Fibroblast of the conjunctiva (primary cell): ENCODE data around the gene PARD6B.

Experiments used
- DNase-seq: peaks from one replicate; pipeline ENCODE4 v3.0.0-alpha.2; 2010; ENCODE audit warnings: low read depth

The PARD6B gene

DNA sequence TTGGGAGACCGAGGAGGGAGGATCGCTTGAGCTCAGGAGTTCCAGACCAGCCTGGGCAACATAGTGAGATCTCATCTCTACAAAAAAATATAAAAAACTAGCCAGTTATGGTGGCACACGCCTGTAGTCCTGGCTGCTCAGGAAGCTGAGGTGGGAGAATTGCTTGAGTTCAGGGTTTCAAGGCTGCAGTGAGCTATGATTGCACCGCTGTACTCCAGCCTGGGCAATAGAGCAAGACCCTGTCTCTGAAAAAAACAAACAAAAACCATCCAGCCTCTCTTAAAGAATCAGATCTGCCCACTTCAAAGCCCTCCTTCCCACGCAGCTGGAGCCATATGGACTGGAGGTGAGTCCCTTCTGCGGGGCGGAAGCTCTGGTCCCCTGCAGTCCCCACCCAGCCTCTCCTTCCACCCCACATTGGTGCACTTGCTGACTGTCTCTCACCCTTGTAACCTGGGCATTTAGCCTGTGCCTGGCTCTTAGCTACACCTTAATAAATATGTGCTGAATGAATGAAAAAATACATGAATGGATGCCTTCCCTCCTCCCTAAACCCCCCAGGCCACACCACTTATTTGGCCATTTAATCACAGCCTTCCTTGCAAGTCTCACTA lies 7.2 kb upstream of the PARD6B start:
- DNase-seq, result no peak

- peak; percentile 56 for DNase-seq
Measured at GRCh38 chr20:50724851-50725723, 6.3 kb upstream of the PARD6B start.

DNA sequence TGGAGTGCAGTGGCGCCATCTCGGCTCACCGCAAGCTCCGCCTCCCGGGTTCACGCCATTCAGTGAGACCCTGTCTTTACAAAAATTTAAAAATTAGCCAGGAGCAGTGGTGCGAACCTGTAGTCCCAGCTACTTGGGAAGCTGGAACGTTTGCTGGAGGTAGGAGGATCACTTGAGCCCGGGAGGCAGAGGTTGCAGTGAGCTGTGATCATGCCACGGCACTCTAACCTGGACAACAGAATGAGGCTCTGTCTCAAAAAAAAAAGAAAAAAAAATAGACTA lies 5.7 kb upstream of the PARD6B start:
- no peak for DNase-seq

DNA sequence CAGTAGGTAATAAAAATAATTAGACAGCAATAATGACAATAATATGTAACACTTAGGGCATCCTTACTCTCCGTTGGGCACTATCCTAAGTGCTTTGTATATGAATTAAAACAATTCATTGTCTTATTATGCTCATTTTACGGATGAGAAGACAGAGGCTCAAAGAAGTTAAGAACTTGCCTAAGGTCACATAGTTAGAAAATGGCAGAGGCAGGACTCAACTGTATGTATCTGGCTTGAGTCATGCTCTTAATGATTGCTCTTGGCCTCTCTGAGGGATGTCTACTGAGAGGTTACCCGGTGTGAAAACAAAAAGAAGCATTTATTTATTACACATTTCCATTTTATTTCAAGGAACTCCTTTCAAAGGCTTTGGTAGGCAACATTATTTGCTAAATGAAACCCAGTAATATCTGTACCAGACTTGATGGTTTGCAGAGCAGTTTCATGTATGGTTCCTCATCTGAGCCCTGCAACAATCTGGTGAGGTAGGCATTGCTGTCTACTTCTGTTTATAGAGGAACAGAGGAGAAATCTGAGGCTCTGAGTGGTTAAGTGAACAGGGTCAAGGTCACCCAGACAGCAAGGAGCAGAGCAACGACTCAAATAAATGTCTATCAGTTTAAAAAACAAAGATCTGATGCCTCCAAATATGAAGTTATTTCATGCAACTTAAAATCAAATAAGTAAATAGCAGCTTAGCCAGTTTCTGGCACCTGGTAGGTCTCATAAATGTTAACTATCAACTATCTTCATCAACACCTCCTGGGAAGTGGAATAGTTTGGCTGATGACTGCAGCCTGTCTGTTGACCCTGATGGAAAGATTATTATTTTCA lies 4.2 kb upstream of the PARD6B start:
- no peak for DNase-seq

DNA sequence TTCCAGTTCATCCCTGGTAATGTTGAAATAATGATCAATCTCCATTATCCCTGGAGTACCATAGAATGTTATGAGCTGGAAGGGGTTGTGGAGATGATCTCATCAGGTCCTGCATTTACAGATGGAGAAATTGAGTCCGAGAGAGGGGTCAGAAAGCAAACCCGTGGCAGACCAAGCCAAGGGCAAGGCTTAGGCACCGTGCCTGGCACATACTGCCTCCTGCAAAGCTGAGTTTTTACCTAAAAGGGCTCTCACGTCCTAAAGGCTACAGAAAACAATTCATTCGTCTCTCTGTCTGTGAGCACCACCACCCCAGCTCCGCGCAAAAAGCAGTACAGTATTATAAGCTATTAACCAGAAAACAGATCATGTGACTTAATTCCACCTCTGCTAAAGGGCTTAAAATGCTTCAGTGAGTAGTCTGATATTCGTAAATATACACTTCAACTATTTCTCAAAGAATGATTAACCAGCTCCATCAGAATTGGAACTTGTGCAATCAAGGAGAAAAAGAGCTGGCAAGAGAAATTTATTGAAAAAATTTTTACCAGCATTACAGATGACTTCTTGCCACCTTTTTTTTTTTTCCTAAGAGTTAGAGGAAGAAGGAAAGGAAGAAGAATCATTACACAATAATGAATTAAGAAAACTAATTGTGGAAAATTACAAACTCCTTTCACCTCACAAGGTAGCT lies 3.4 kb upstream of the PARD6B start:
- DNase-seq, result no peak

GRCh38 chr20:50728486-50728980 lies 2.8 kb upstream of the PARD6B start:
- no peak for DNase-seq

DNA sequence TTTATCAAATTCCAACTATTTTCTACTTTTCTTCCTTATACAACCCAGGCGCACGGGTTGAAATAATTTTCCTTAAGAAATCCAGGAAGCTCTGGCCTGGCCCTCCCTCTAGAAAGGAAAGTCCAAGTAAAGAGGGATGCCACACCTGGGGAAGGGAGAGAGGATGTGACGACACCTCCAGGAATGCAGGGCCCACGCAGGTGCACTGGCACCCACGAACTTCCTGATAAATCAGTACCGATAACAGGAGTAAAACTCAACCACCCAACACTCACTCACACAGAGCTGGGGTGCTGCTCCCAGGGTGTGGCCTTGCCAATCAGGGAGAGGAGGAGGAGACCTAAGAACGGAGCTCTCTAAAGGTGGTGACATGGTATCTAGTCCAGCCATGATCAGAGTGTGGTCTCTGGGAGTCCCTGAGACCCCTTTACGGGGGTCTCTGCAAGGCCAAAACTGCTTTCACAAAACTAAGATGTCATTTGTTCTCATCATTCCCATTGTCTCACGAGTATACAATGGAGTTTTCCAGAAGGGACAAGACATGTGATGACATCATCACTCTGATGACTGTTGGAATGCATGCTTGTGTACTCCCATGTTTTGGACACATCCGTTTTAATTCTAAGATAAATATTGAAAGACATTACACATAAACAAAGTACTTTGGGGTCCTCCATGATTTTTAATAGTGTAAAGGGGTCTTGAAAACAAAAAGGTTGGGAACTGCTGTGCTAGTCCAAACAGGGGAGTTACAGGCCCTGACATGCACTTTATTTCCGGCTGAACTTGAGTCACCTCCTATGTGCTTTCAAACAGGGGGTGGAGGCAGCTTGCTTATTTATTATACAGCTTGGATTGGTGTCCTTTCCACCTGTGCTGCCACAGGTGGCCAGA lies 2.2 kb upstream of the PARD6B start:
- DNase-seq, result no peak

- no peak for DNase-seq
Measured at GRCh38 chr20:50729901-50730764, 1.2 kb upstream of the PARD6B start.

DNA sequence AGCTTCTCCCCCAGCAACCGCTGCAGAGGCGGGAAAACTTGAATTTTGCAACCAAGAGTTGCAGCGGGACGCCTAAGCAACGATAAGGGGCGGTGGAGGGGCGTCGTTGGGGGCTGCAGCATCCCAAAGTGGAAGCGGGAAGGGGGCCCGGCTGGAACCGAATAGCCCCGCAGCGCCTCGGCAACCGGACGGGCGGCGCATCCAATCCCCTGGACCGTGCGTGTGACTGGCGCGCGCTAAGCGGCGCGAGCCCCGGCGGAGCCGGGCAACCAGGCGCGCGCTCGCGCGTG lies 670 bp upstream of the PARD6B start:
- no peak for DNase-seq

- DNase-seq, result no peak
Measured at GRCh38 chr20:50731930-50732690, 730 bp downstream of the PARD6B start.

DNA sequence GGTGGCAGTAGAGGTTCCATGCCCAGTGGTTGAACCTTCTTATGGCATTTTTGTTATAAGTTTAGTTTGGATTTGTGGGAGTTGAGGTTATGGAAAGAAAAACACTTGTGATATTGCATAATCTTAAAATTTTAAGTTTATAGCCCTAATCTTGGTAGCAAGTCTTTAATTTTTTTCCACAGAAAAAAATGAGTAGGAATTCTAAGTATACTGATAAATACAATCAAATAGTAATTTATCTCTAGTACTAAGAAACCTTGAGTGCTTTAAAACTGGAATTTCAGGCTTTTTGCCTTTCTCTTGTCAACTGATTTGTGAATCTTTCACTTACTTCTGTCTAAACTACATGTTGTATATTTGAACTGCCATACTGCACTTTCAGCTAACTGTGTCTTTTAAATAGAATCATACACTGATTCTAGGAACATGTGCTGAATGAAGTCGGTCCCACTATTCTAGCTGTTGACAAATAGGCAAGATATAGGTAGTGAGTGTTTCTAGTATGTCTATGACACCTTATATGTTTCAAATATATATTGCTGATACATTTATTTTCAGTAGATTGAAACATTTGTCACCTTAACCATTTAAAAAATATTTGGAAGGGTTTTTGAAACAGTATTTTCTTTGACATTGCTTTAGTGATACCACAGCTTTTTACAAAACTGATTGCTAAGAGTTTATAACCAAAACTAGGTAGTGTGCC lies 2.4 kb downstream of the PARD6B start:
- DNase-seq, result no peak

DNA sequence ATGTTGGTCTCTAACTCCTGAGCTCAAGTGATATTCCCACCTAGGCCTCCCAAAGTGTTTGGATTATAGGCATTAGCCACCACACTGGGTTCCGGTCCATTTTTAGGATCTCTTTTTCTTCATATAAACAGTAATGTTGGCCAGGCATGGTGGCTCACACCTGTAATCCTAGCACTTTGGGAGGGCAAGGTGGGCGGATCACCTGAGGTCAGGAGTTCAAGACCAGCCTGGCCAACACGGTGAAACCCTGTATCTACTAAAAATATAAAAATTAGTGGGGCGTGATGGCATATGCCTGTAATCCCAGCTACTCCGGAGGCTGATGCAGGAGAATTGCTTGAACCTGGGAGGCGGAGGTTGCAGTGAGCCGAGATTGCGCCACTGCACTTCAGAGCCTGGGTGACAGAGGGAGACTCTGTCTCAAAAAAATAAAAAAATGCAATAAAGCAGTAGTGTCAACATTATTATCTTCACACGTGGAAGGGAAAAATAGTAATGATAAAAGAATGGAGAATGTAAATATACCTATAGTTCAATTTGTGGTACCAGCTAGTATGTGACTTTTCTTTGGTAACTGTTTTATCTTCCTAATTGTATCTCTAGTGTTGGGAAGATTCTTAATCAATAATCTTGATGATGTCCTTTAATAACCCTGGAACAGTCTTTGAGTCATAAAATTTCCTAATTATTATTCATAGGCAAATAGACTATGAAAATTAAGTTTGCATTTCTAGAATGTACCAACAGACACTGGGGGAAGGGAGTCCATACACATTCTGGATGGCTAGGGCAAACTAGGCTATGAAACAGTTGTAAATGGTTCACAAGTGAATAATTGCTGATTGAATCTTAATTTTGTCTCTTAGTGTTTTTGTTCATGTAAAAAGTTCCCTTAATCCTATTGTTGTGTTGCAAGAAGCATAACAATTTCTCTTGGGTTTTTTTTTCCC lies 3.6 kb downstream of the PARD6B start:
- DNase-seq, result no peak

DNA sequence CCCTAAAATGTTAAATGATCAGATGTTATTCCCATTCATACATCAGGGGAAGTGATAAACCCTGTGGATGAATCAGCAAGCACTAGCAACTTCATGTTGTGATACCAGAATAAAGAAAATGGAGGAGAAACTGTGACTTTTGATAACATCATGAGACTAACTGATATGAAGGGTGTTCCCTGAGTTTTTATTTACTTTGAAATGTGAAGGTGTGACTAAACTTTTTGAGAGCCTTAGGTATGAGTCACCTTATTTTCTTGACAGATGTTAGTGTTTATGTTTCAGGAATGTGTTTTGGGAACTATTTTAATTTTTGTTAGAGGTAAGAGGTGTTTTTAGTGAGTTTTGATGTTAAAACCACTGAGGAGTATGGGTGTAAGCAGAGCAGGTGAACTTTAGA lies 4.4 kb downstream of the PARD6B start:
- DNase-seq, result no peak

- DNase-seq, result no peak
Measured at GRCh38 chr20:50737352-50737751, 6.0 kb downstream of the PARD6B start.

DNA sequence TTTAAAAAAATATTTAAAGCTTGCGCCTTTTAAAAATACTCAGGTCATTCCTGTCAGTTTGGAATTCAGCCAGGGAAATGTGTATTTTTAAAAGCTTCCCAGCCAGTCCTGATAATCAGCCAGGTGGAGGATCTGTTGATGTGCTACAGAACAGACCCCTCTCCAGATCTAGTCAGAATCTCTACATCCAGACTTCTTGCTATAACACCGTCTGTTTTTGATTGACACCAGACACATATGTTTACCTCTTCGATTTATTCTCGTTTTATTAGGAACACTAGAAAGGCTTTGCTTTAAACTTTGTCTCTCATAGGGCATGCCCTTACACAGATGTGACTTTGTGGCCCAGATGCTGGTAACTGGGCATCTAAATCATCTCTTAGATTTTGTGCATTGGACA lies 11.7 kb downstream of the PARD6B start:
- no peak for DNase-seq

GRCh38 chr20:50744143-50744792 lies 12.9 kb downstream of the PARD6B start:
- peak; percentile 86 for DNase-seq

DNA sequence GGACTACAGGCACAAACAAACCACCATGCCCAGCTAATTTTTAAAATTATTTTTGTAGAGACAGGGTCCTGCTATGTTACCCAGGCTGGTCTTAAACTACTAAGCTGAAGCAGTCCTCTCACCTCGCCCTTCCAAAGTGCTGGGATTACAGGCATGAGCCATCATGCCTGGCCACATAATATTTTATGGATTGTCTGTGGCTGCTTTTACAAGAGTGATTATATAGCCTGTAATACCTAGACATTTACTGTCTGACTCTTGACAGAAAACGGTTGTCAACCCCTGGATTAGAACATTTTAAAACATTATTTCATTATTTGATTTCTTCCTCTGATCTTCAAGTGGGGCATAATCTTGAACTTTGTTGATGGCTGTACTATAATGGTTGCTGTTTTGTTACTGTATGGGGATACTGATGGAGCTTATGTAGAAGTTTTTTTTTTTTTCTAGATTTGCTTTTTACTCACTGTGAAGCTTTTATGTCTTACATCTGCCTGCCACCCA lies 14.3 kb downstream of the PARD6B start:
- DNase-seq, result no peak
